Limb (tissue), 2 donors: ENCODE results near the gene RHBDD3.
A peak's percentile ranks its signal among the peaks of the same experiment; 100 is the strongest.

Source experiments
- DNase-seq, 2 donors: peaks; one replicate each; pipeline ENCODE4 v3.0.0-alpha.2; 2016; ENCODE audit errors: extremely low spot score in 2 of 2

Gene RHBDD3

DNA sequence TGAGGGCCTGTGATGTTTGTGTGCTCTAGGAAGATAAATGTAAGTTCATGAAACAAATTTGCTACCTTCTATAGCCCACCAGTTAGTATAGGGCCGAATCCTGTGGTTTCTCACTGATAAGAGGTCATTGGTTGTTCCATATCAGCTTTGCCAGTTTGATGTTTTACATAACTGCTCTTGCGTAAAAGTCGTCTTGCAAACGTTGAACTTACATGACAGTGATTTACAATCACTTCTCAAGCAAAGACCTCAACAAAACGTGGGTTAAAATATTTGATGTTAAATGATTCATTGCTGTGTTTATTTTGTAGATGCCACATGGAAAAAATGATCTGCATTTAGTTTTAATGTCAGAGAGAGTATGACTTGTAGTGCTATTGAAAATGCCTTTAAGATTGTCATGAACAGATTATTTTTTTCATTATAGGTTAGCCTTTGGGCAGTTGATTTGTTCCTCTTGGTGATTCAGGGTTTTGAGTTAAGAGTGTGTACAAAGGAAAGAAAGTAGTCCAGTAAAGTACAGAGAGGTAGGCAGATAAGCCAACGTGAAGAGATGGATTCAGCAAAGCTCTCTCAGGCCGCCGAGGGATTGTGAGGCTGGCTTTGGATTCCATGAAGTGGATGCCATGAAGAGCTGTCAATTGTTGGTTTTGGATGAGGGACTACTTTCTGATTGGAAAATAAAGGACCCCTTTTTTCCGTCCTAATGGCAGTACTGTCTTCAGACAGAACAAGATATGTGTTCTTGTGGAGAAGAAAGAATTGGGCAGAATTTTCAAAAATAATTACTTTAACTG is 2.9 kb upstream of the RHBDD3 start:
- no peak for DNase-seq

DNA sequence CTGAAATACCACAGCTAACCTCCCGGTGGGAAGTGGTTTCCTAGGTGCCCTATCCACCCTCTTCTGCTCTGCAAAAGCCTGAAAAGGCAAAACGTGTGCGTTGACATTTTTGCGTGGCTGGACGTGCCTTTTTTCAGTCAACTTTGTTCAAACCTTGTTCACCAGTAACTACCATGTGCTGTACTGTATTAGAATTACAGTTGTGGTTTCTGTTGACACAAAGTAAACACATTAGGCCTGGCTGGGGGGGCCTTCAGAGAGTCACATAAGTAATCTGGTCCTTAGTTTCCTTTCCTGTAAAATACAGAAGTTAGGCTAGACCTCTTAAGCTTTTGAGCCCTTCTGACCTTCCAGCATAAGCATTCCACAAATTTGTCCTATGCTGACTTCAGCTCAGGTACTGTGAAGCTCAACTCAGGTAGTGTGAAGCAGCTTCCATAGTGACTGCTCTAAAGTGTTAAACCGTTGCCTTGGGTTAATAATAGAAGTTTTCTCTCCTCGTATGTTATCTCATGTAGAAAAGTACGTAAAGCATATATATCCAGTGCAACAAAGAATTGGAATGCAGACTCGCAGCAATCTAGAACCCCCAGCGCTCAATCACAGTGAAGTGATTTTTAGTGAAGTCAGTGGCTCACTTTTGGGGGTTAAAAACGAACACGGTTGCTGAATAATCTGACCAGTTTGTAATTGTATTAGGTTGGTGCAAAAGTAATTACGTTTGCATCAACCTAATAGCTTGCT is 2.1 kb upstream of the RHBDD3 start:
- DNase-seq = no peak

DNA sequence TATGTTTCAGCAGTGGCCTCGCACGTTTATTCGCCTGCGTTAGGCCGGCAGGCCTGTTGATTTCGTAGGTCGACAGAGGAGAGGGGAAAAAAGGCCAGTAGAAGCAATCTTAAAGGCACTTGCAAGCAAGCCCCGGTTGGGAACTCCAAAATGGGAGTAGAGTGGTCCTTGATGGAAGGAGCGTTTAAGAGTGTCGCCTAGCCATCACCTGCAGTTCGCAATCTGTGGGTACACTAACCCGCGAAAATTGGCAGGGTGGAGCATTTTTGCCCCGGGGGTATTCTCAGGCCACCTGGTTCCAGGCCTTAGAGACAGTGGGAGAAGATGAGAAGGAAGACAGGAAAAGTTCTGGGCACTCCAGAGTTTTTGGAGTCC is 1.4 kb upstream of the RHBDD3 start:
- no peak for DNase-seq

- peak; percentile 68 to 83 for DNase-seq
These were observed 889 bp upstream of the RHBDD3 start for GRCh38 chr22:29268511-29269229.

- no peak for DNase-seq
These were observed 321 bp downstream of the RHBDD3 start for GRCh38 chr22:29267462-29267857.

- no peak for DNase-seq
These were observed 968 bp downstream of the RHBDD3 start for GRCh38 chr22:29266564-29267461.

GRCh38 chr22:29265929-29266328 is 1.9 kb downstream of the RHBDD3 start:
- no peak for DNase-seq

DNA sequence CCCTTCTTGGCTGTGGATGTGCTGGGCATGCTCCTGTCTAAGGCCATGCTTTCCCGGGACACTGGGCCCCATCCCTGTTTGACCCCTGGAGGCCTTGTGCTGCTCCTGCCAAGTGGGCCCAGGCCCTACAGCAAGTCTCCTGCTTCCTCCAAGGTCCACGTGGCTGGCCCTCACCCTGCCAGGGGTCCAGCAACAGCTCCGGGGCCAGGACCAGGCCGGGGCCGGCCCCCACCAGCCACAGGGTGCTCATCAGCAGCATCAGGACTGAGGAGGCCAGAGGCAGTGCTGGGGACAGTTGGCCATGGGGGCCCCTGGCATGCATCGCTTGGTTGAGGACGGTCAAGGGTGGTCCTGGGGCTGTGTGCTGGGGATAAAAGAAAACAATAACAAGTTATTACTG is 2.5 kb downstream of the RHBDD3 start:
- no peak for DNase-seq

GRCh38 chr22:29263791-29264276 is 3.9 kb downstream of the RHBDD3 start:
- no peak for DNase-seq

- no peak for DNase-seq
These were observed 7.0 kb downstream of the RHBDD3 start for GRCh38 chr22:29260601-29261315.

DNA sequence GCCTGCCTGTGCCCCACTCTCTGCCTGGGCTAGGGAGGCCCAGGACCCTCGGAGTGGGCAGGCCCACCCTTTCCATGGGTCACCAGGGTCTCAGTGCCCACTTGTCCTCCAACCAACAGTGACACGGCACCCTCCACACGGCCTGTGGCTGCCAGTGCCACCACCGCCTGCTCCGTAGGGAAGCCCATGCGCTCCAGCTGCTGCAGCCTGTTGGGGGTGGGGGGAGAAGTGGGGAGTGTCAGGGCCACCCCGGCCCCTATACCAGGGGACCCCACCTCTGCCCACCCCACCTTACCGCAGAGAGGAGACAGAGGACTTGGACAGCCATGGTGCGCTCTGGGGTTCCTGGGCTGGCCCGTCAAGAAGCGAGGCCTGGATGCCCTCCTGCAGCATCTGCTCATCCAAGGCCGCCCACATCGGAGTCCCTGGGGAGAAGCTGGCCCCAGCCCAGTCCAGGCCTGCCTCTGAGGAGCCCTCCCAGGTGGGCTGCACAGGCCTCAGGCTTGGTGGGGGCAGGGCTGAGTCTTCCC is 7.7 kb downstream of the RHBDD3 start:
- no peak for DNase-seq

DNA sequence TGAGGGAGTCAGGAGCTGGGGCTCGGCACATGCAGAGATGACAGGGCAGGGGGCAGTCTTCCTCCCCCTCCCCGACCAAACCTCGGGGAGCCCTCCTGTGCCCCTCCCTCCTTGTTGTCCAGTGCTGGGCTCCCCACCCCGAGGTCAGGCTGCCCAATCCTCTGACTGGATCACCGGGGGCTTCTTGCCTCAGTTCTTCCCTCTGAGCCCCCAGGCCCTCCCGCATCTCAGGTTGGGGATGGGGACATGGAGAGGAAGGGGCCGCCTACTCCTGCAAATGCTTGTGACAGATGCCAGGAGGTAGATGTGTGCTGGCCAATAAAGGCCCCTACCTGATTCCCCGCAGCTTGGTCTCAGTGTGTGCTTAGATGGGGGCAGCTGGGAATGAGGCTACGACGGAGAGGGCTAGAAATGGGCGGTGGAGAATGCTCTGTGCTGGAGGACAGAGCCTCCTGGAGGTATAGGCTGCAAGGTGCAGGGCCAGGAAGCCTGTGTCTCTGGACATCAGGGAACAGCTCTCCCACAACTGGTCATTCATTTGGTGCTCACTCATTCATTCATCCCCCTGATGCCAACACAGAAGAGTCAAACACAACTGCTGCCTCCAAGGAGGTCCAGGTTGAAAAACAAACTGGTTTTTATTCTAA is 8.4 kb downstream of the RHBDD3 start:
- no peak for DNase-seq

GRCh38 chr22:29258407-29259252 is 9.2 kb downstream of the RHBDD3 start:
- no peak for DNase-seq

DNA sequence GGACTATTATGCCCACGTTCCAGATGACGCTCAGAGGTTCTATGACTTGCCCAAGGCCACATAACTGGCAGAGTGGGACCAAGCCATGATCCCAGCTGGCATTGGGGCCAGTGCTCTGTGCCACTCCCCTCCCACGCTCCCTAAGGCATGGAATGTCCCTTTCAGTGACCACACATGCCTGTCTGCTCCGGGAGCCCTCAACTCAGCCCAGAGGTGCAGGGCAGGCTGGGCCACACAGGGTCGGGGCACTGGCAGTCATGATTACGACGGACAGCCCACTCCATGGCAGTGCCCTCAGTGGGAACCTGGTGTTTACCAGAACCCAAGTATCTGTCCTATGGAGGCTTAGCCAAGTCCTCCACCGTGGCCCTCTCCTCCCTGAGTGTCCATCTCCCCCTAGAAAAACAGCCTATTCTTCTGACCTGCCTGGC is 10.0 kb downstream of the RHBDD3 start:
- DNase-seq = no peak

DNA sequence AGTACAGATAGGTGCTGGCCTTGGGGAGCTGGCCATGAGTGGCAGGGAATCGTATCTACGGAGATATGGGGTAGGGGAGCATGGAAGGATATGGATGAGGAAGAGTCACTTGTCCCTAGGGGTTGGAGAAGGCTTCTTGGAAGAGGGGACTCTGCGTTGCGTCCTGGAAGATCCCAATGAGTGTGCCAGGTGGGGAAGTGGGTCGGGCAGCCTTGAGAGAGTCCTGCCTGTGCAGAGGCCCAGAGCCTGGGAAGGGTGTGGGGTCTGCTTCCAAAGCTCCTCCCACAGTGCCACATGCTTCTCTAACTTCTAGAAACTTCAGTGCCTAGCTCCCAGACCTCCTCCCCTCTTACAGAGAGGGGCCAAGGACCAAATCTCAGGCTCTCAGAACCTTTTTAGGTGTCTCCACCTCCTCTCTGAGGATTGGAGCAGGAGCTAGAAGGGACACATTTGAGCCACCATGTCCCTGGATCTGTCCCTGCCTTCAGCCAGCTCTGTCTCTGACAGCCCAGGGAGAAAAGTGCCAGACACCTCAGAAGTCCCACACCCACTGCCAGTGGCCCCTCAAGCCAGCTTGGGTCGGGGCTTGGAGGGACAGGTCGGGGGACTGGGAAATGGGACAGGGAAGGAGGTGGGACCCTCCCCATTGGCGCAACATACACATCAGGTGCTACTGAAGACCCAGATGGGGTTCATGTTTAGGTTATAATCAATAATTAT is 11.0 kb downstream of the RHBDD3 start:
- no peak for DNase-seq

DNA sequence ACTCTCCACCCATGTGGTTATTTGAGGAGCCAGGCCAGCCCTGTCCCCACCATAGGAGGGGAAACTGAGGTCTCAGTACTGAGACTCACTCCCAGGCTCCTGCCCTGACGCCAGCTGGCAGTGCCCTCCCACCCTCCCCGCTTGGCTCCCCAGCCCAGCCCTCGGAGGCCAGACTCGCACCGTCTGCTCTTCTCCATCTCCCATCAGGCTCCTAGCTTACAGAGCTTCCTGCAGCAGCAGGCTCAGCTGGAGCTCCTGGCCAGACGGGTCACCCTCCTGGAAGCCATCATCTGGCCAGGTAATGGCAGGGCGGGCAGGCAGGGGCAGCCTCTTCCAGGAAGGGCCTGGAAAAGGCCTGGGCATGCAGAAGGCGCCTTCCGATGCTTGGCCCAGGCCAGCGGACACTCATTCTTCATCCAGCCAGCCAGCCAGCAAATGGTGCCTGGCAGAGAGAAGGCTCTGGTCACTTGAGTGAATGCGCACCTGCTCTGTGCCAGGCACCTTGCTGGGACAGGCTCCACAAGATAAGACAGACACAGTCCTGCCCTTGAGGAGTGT is 12.6 kb downstream of the RHBDD3 start:
- no peak for DNase-seq

GRCh38 chr22:29254286-29254660 is 13.5 kb downstream of the RHBDD3 start:
- DNase-seq = no peak
